Mesenchymal stem cell (in vitro differentiated cells and primary cell): ENCODE results near the gene DENND5B. TPM values are rescaled to one million over a fixed set of nuclear protein-coding genes. Genes with fewer than 3 reads are reported as not detected.

Experiments
- DNase-seq: peaks from one replicate; pipeline ENCODE4 v3.0.0-alpha.2; 2013
- H2AFZ ChIP-seq: one replicate; pipeline ENCODE4 v1.6.1; 2013; ENCODE audit warnings: low read depth, mild to moderate bottlenecking, control low read depth, inconsistent platforms, low read length, moderate library complexity
- H2AK5ac ChIP-seq: 2 replicates; pipeline ENCODE4 v1.6.1; 2013; ENCODE audit warnings: low read length, moderate library complexity, mild to moderate bottlenecking, inconsistent platforms; ENCODE audit not compliant: severe bottlenecking
- H2BK120ac ChIP-seq: one replicate; pipeline ENCODE4 v1.6.1; 2013; ENCODE audit warnings: low read depth, mild to moderate bottlenecking, inconsistent platforms, low read length, moderate library complexity
- H2BK12ac ChIP-seq, 2 experiments: one replicate each; pipeline ENCODE4 v1.6.1; 2013; ENCODE audit warnings: inconsistent platforms in 2 of 2, low read length in 2 of 2, mild to moderate bottlenecking in 2 of 2, moderate library complexity in 2 of 2, control low read depth in 1 of 2
- H2BK15ac ChIP-seq: one replicate; pipeline ENCODE4 v1.6.1; 2013; ENCODE audit warnings: mild to moderate bottlenecking, low read depth, inconsistent platforms; ENCODE audit not compliant: poor library complexity, severe bottlenecking
- H2BK5ac ChIP-seq: 2 replicates; pipeline ENCODE4 v1.6.1; 2013; ENCODE audit warnings: low read depth, mild to moderate bottlenecking, low read length, control low read depth, inconsistent platforms; ENCODE audit not compliant: poor library complexity, severe bottlenecking
- H3K14ac ChIP-seq, 2 experiments: one replicate each; pipeline ENCODE4 v1.6.1; 2013; ENCODE audit warnings: inconsistent platforms in 2 of 2, low read length in 2 of 2, control low read depth in 1 of 2, mild to moderate bottlenecking in 1 of 2, moderate library complexity in 1 of 2
- H3K18ac ChIP-seq, 2 experiments: one replicate each; pipeline ENCODE4 v1.6.1; 2013; ENCODE audit warnings: inconsistent platforms in 2 of 2, low read length in 2 of 2, control low read depth in 1 of 2, low read depth in 1 of 2, mild to moderate bottlenecking in 1 of 2
- H3K23ac ChIP-seq, 2 experiments: one replicate each; pipeline ENCODE4 v1.6.1; 2013; ENCODE audit warnings: inconsistent platforms in 2 of 2, low read length in 2 of 2, mild to moderate bottlenecking in 2 of 2, moderate library complexity in 2 of 2, control low read depth in 1 of 2
- H3K27ac ChIP-seq: 2 replicates; pipeline ENCODE4 v1.5.1; 2013; ENCODE audit warnings: mild to moderate bottlenecking, moderate library complexity, low read length, control low read depth, inconsistent platforms; ENCODE audit not compliant: poor library complexity, severe bottlenecking
- H3K27me3 ChIP-seq, 2 experiments: 2 replicates each; pipeline versions ENCODE4 v1.6.1 to v1.7.0; 2013; ENCODE audit warnings: low read length in 2 of 2, mild to moderate bottlenecking in 2 of 2, moderate library complexity in 2 of 2, control low read depth in 1 of 2, inconsistent platforms in 1 of 2; ENCODE audit not compliant: control insufficient read depth in 1 of 2, insufficient read depth in 1 of 2
- H3K36me3 ChIP-seq, 2 experiments: 2 replicates each; pipeline versions ENCODE4 v1.6.1 to v1.7.0; 2013; ENCODE audit warnings: low read length in 2 of 2, control low read depth in 1 of 2, inconsistent platforms in 1 of 2, low read depth in 1 of 2, mild to moderate bottlenecking in 1 of 2; ENCODE audit not compliant: insufficient read depth in 2 of 2, control insufficient read depth in 1 of 2
- H3K4ac ChIP-seq, 2 experiments: one replicate each; pipeline ENCODE4 v1.6.1; 2013; ENCODE audit warnings: inconsistent platforms in 2 of 2, low read length in 2 of 2, mild to moderate bottlenecking in 2 of 2, moderate library complexity in 2 of 2, control low read depth in 1 of 2, low read depth in 1 of 2
- H3K4me1 ChIP-seq: 2 replicates; pipeline ENCODE4 v1.6.1; 2013; ENCODE audit warnings: low read depth, low read length, control low read depth; ENCODE audit not compliant: control insufficient read depth, insufficient read depth
- H3K4me2 ChIP-seq: 2 replicates; pipeline ENCODE4 v1.6.1; 2013; ENCODE audit warnings: low read length, mild to moderate bottlenecking, inconsistent platforms; ENCODE audit not compliant: poor library complexity, severe bottlenecking
- H3K4me3 ChIP-seq, 2 experiments: 2 replicates each; pipeline versions ENCODE4 v1.5.1 to v1.7.0; 2013; ENCODE audit warnings: low read length in 2 of 2, mild to moderate bottlenecking in 2 of 2, control low read depth in 1 of 2, low read depth in 1 of 2; ENCODE audit not compliant: insufficient read depth in 1 of 2
- H3K79me1 ChIP-seq: replicated peaks from 2 replicates; pipeline ENCODE4 v1.6.1; 2013; ENCODE audit warnings: mild to moderate bottlenecking, control low read depth, low read length, inconsistent platforms; ENCODE audit not compliant: poor library complexity, severe bottlenecking
- H3K9ac ChIP-seq: 2 replicates; pipeline ENCODE4 v1.7.0; 2013; ENCODE audit warnings: mild to moderate bottlenecking, low read length, moderate library complexity
- H3K9me3 ChIP-seq: 2 replicates; pipeline ENCODE4 v1.7.0; 2013; ENCODE audit warnings: mild to moderate bottlenecking, low read length; ENCODE audit not compliant: control insufficient read depth
- H4K8ac ChIP-seq: one replicate; pipeline ENCODE4 v1.6.1; 2013; ENCODE audit warnings: inconsistent platforms, mild to moderate bottlenecking, low read length, moderate library complexity
- H4K91ac ChIP-seq: one replicate; pipeline ENCODE4 v1.6.1; 2013; ENCODE audit warnings: mild to moderate bottlenecking, low read length, inconsistent platforms
- WGBS: methylation state at CpG from one replicate; pipeline ENCODE4 v1.1.7; 2013; ENCODE audit warnings: mixed read lengths; 5-methylcytosine and 5-hydroxymethylcytosine counted together
- polyA plus RNA-seq, 2 experiments: library from polyadenylated mRNA; stranded (reverse); fragments of 200-250 nt; gene quantifications; one replicate each; pipeline ENCODE4 v1.2.3, GENCODE V29; 2013

DENND5B gene
- 9.2 TPM for polyA plus RNA-seq (2013, experiment 1 of 2)
- polyA plus RNA-seq (2013, experiment 2 of 2), result 9.0 TPM

DNA sequence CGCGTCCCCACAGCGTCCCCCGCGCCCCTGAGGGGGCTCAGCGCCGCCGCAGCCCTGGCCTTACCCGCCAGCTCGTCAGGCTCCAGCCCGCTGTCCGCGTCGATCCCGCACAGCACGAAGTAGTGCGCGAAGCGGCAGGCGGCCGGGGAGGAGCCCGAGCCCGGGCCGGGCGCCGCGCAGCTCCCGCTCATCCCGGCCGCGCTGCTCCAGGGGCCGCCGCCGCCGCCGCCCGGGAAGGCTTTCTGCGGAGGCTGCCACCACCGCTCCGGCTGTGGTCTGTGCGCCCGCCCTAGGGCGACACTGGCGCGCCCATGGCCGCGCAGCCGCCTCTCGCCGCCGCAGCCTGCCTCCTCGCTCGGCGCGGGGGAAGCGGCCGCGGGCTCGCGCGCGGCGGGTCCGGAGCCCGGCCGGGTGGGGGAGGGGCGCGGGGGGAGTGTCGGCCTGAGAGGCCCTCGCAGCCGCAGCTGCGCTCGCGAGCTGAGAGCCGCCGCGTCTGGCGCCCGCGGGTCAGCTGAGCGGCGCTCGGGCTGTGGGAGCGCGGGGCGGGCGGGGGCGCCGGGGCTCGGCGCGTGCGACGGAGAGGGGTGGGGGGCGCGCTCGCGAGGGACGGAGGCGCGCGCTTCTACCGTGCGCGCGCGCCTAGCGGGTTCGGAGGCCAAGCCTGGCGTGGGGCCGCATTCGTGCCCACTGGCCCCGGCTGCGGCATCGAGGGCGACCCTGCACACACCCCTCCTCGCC lies at the start of gene DENND5B:
Gene DENND5B, minus strand, starts transcription at position 495 of the 738 bp plus-strand sequence. Its CDS starts 304 bp downstream, at position 191.
- H2BK120ac ChIP-seq, result peak within 1 kb of the TSS; percentile 91
- peak within 1 kb of the TSS; percentile 77 for H3K27ac ChIP-seq
- peak within 1 kb of the TSS; percentile 97 for H4K91ac ChIP-seq
- H3K79me1 ChIP-seq, result no peaks in the 10 kb centered on the region
- H2BK12ac ChIP-seq, result peak within 1 kb of the TSS; percentile 94
- H4K8ac ChIP-seq, result peak within 1 kb of the TSS; percentile 83
- H3K9me3 ChIP-seq, result no peaks in the 10 kb centered on the region
- peak within 1 kb of the TSS; percentile 95 for H2BK15ac ChIP-seq
- peak within 1 kb of the TSS in 1 of 2 experiments; percentile 100 for H3K14ac ChIP-seq
- peak within 1 kb of the TSS; percentile 96 to 100 for H3K18ac ChIP-seq
- peaks cover 4% of the 10 kb centered on the region for H3K4me1 ChIP-seq
- peak within 1 kb of the TSS; percentile 96 for H2BK5ac ChIP-seq
- H3K23ac ChIP-seq, result peak within 1 kb of the TSS; percentile 4 to 97
- peaks cover 0 to 4% of the 10 kb centered on the region in 2 experiments for H3K36me3 ChIP-seq
- 0% methylated on average over 54 of the region's 117 CpGs for WGBS
- H3K4me2 ChIP-seq, result peak within 1 kb of the TSS; percentile 95
- no peaks in the 10 kb centered on the region for H3K27me3 ChIP-seq
- peak within 1 kb of the TSS; percentile 94 for H3K9ac ChIP-seq
- peak within 1 kb of the TSS; percentile 88 to 91 for H3K4ac ChIP-seq
- peak; percentile 75 for DNase-seq
- H3K4me3 ChIP-seq, result peak within 1 kb of the TSS; percentile 92 to 99
- H2AFZ ChIP-seq, result peak within 1 kb of the TSS; percentile 99
- H2AK5ac ChIP-seq, result no peak within 1 kb of the TSS

DNA sequence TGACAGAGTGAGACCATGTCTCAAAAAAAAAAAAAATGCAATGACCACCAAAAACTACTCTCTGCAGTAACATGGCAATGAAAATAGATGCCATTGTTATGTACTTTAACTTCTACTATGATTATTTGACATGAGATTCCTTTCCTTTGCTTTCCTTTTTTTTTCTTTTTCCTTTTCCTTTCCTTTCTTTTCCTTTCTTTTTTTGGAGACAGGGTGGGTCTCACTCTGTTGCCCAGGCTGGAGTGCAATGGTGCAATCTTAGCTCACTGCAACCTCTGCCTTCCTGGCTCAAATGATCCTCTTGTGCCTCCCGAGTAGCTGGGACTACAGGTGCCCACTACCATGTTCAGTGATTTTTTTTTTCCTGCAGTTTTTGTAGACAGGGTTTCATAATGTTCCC lies 43.7 kb upstream of the DENND5B start:
- Histone ChIP-seq H3K79me1 (no peaks in the 10 kb centered on the region), H4K91ac (no peak overlapping the region), H4K8ac (no peak overlapping the region), H3K36me3 (no peaks in the 10 kb centered on the region), H3K4me3 (no peak overlapping the region), H2AK5ac (no peak overlapping the region), H3K23ac (no peak overlapping the region), H3K18ac (no peak overlapping the region), H2AFZ (no peak overlapping the region), H3K9ac (no peak overlapping the region), H2BK5ac (no peak overlapping the region), H3K27me3 (no peaks in the 10 kb centered on the region), H2BK120ac (no peak overlapping the region), H3K9me3 (no peaks in the 10 kb centered on the region), H3K4ac (no peak overlapping the region), H3K14ac (no peak overlapping the region), H2BK12ac (no peak overlapping the region), H2BK15ac (no peak overlapping the region), H3K4me1 (peaks cover 2% of the 10 kb centered on the region), H3K4me2 (no peak overlapping the region), H3K27ac (no peak overlapping the region)
- no peak for DNase-seq
- 100% methylated on average over 1 of the region's 1 CpG for WGBS

DNA sequence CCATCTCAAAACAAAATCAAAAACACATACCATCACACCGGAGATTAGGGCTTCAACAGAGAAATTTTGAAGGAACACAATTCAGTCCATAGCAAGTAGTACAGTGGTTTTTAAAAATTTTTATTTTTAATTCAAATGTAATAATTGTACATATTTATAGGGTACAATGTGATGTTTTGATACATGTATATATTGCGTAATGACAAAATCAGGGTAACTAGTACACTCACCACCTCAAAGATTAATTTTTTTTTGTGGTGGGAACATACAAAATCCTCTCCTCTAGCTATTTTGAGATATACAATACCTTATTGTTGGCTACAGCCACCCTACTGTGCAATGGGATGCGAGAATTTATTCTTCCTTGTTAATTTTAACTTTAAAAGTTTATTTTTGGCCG lies 42.5 kb upstream of the DENND5B start:
- Histone ChIP-seq H3K36me3 (no peaks in the 10 kb centered on the region), H2BK120ac (no peak overlapping the region), H3K18ac (no peak overlapping the region), H3K27ac (no peak overlapping the region), H3K4me3 (no peak overlapping the region), H3K27me3 (no peaks in the 10 kb centered on the region), H3K9ac (no peak overlapping the region), H4K91ac (no peak overlapping the region), H2BK15ac (no peak overlapping the region), H3K4ac (no peak overlapping the region), H3K14ac (no peak overlapping the region), H3K23ac (no peak overlapping the region), H2AFZ (no peak overlapping the region), H3K4me1 (peaks cover 2% of the 10 kb centered on the region), H3K4me2 (no peak overlapping the region), H2BK5ac (no peak overlapping the region), H3K9me3 (no peaks in the 10 kb centered on the region), H4K8ac (no peak overlapping the region), H3K79me1 (no peaks in the 10 kb centered on the region), H2AK5ac (no peak overlapping the region), H2BK12ac (no peak overlapping the region)
- DNase-seq, result no peak
- 78% methylated on average over 1 of the region's 4 CpGs for WGBS

DNA sequence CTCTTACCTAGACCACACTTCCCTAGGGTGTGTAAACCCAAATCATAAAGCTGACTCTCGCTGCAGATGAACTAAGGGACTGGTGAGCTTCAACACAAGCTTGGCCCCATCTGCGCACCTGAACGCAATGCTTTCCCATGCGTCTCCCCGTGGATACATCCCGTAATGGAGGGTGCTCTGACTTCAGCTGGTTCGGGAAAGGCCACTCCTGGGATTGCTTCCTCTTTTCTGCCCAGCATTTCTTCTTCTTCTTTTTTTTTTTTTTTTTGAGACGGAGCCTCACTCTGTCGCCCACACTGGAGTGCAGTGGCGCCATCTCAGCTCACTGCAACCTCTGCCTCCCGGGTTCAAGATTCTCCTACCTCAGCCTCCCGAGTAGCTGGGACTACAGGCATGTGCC lies 40.9 kb upstream of the DENND5B start:
- Histone ChIP-seq H3K27ac (no peak overlapping the region), H3K27me3 (no peaks in the 10 kb centered on the region), H3K36me3 (peaks cover 0 to 1% of the 10 kb centered on the region in 2 experiments), H2AFZ (no peak overlapping the region), H3K23ac (no peak overlapping the region), H2AK5ac (no peak overlapping the region), H4K8ac (no peak overlapping the region), H3K4me2 (no peak overlapping the region), H2BK5ac (no peak overlapping the region), H3K4ac (no peak overlapping the region), H2BK120ac (no peak overlapping the region), H3K9me3 (no peaks in the 10 kb centered on the region), H2BK15ac (no peak overlapping the region), H3K9ac (no peak overlapping the region), H2BK12ac (no peak overlapping the region), H3K4me1 (peaks cover 2% of the 10 kb centered on the region), H3K14ac (no peak overlapping the region), H3K18ac (no peak overlapping the region), H3K79me1 (no peaks in the 10 kb centered on the region), H3K4me3 (no peak overlapping the region), H4K91ac (no peak overlapping the region)
- WGBS, result 99% methylated on average over 7 of the region's 12 CpGs
- DNase-seq, result no peak
